Activated CD8-positive, alpha-beta memory T cell treated with anti-CD3 and anti-CD28 coated beads, Interleukin-2, amount 50 U/mL, for 1 hour (primary cell): Measurements from ENCODE around the gene GAL3ST2.
"Not testable (repeated sequence)": the region's sequence is repeated elsewhere in the genome, so short reads cannot be mapped to it uniquely, and the experiment has no call there.

ENCODE experiments used
- DNase-seq: peaks from one replicate; pipeline ENCODE4 v3.0.0-alpha.2; 2020; ENCODE audit errors: extremely low read depth

Gene GAL3ST2

GRCh38 chr2:241776336-241777169 is at the start of gene GAL3ST2:
Gene GAL3ST2 (plus strand): TSS chr2:241776822. CDS start chr2:241776956, 134 bp downstream.
- DNase-seq: no peak

- no peak for DNase-seq
Observed at GRCh38 chr2:241728000-241728399, 48.6 kb upstream of the GAL3ST2 start.

- DNase-seq: no peak
Observed at GRCh38 chr2:241728627-241729026, 48.0 kb upstream of the GAL3ST2 start.

- no peak for DNase-seq
Observed at GRCh38 chr2:241729868-241730267, 46.8 kb upstream of the GAL3ST2 start.

- no peak for DNase-seq
Observed at GRCh38 chr2:241730671-241731293, 45.8 kb upstream of the GAL3ST2 start.

- not testable (repeated sequence) for DNase-seq
Observed at GRCh38 chr2:241732513-241733186, 44.0 kb upstream of the GAL3ST2 start.

- no peak for DNase-seq
Observed at GRCh38 chr2:241733391-241734207, 43.0 kb upstream of the GAL3ST2 start.

GRCh38 chr2:241734208-241734466 is 42.5 kb upstream of the GAL3ST2 start:
- no peak for DNase-seq

GRCh38 chr2:241734467-241735208 is 42.0 kb upstream of the GAL3ST2 start, which contains the start of gene D2HGDH:
Gene D2HGDH (plus strand): TSS chr2:241734630. CDS start chr2:241735225, 595 bp downstream.
- peak; percentile 73 for DNase-seq

GRCh38 chr2:241736111-241736510 is 40.5 kb upstream of the GAL3ST2 start:
- no peak for DNase-seq

GRCh38 chr2:241738040-241738686 is 38.5 kb upstream of the GAL3ST2 start:
- no peak for DNase-seq

- DNase-seq: no peak
Observed at GRCh38 chr2:241739177-241739576, 37.4 kb upstream of the GAL3ST2 start.

GRCh38 chr2:241739651-241740050 is 37.0 kb upstream of the GAL3ST2 start:
- DNase-seq: no peak

- no peak for DNase-seq
Observed at GRCh38 chr2:241741016-241741415, 35.6 kb upstream of the GAL3ST2 start.

GRCh38 chr2:241742320-241742939 is 34.2 kb upstream of the GAL3ST2 start:
- DNase-seq: no peak

GRCh38 chr2:241743008-241743407 is 33.6 kb upstream of the GAL3ST2 start:
- not testable (repeated sequence) for DNase-seq

- DNase-seq: no peak
Observed at GRCh38 chr2:241743620-241744019, 33.0 kb upstream of the GAL3ST2 start.

- DNase-seq: no peak
Observed at GRCh38 chr2:241744028-241744754, 32.4 kb upstream of the GAL3ST2 start.

- DNase-seq: no peak
Observed at GRCh38 chr2:241745276-241745675, 31.3 kb upstream of the GAL3ST2 start.

- no peak for DNase-seq
Observed at GRCh38 chr2:241746084-241746483, 30.5 kb upstream of the GAL3ST2 start.
